ENCODE measurements around the gene TGFBI. TPM values are rescaled to one million over a fixed set of nuclear protein-coding genes. Genes with fewer than 3 reads are reported as not detected.
"Not testable (repeated sequence)": the region's sequence is repeated elsewhere in the genome, so short reads cannot be mapped to it uniquely, and the experiment has no call there.

The TGFBI gene
- total and polyA plus RNA-seq, 12 donors, result 29.6 to 137 (median 50.4) TPM

GRCh38 chr5:136043551-136043950 lies 14.8 kb downstream of the TGFBI start:
- Histone ChIP-seq H3K27me3 (no peaks in the 10 kb centered on the region), H3K36me3 (peaks cover 0 to 85% (median 0%) of the 10 kb centered on the region in 9 donors), H3K4me3 (no peak overlapping the region), H3K4me1 (peaks cover 8 to 88% (median 41%) of the 10 kb centered on the region in 9 donors), H3K9me3 (peaks cover 0 to 5% (median 0%) of the 10 kb centered on the region in 11 donors), H3K27ac (peak overlapping the region in 5 of 10 donors; percentile 4 to 68 (median 46))
- DNase-seq, result no peak
- TF ChIP-seq CTCF (IDR thresholded peaks at IDR 0.05), result no peak
- WGBS, 2 donors, result 39 to 49% methylated on average over 2 of the region's 2 CpGs
- ATAC-seq, result peak; percentile 19 to 88 (median 50)
- intact Hi-C loops (cut with DNase I), result no loop called here

DNA sequence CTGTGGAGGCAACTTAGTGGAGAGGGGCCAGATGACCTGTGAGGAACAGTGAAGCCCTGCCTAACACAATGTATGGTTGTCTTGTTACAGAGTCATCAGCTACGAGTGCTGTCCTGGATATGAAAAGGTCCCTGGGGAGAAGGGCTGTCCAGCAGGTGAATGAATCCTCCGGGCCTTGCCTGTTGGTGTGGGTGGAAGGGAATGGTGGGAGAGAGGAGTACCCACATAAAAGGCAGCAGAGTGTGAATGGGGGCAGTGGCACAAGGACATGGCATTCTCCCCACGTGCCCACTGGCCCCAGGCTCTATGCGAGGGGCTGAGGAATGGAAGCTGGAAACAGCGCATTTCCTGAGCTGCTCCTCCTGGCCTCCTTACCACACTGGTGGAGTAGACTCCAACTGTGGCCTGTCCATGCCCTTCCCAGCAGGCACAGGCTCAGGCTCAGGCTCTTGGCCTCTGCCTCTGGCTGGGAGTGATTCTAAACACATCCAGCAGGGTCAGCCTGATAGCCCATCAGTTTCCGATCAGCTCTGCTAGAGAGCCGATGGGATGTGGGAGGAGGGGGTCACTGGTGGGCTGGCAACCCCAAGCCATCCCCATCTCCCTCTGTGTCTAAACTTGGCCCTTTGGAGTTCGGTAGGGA lies 15.3 kb downstream of the TGFBI start:
- no peak for DNase-seq
- no peak for TF ChIP-seq CTCF (IDR thresholded peaks at IDR 0.05)
- H3K4me3 ChIP-seq, result no peak overlapping the region
- intact Hi-C loops (cut with DNase I), result no loop called here
- H3K9me3 ChIP-seq, result no peaks in the 10 kb centered on the region
- peaks cover 8 to 82% (median 41%) of the 10 kb centered on the region in 9 donors for H3K4me1 ChIP-seq
- H3K27ac ChIP-seq, result peak overlapping the region in 5 of 10 donors; percentile 4 to 68 (median 46)
- 91 to 92% methylated on average over 8 of the region's 8 CpGs for WGBS, 2 donors
- peak in 1 of 8 donors; percentile 44 for ATAC-seq
- H3K27me3 ChIP-seq, result no peaks in the 10 kb centered on the region
- H3K36me3 ChIP-seq, result peaks cover 0 to 85% (median 0%) of the 10 kb centered on the region in 9 donors

- H3K4me3 ChIP-seq; H3K27me3 ChIP-seq; H3K9me3 ChIP-seq; H3K27ac ChIP-seq; DNase-seq; intact Hi-C loops (cut with DNase I); ATAC-seq: not testable (repeated sequence)
- peaks cover 0 to 85% (median 0%) of the 10 kb centered on the region in 9 donors for H3K36me3 ChIP-seq
- WGBS, 2 donors, result 86 to 90% methylated on average over 8 of the region's 8 CpGs
- peaks cover 8 to 80% (median 39%) of the 10 kb centered on the region in 9 donors for H3K4me1 ChIP-seq
These were observed 16.2 kb downstream of the TGFBI start for GRCh38 chr5:136045026-136045425.

GRCh38 chr5:136046246-136046645 lies 17.5 kb downstream of the TGFBI start:
- TF ChIP-seq CTCF (IDR thresholded peaks at IDR 0.05), result no peak
- intact Hi-C loops (cut with DNase I), result no loop called here
- Histone ChIP-seq H3K9me3 (no peaks in the 10 kb centered on the region), H3K4me3 (no peak overlapping the region), H3K27ac (peak overlapping the region in 1 of 10 donors; percentile 66), H3K4me1 (peaks cover 6 to 68% (median 27%) of the 10 kb centered on the region in 9 donors), H3K36me3 (peaks cover 0 to 87% (median 6%) of the 10 kb centered on the region in 9 donors), H3K27me3 (no peaks in the 10 kb centered on the region)
- no peak for DNase-seq
- 87% methylated on average over 12 of the region's 12 CpGs for WGBS, 2 donors
- ATAC-seq, result no peak

DNA sequence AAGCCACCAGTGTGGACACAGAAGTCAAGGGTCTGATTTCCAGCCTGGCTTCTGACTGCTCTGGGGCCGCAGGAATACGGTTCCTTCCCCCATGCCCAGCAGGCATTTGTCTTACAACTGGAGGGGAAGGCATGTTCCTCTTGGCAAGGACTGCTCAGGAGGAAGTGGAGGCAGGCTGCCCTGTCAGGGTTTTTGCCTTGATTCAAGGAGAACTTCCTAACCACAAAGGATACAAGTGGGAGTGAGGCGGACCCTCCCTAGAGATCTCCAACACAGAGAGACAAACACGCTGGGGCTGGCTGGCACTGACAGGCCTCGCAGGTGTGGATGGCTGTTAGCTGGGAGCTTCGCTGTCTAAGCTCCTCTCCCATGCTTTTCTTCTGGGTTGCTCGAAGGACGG lies 19.1 kb downstream of the TGFBI start:
- DNase-seq, result no peak
- Histone ChIP-seq H3K9me3 (no peaks in the 10 kb centered on the region), H3K27ac (peak overlapping the region in 3 of 10 donors; percentile 25 to 66 (median 28)), H3K4me3 (no peak overlapping the region), H3K4me1 (peaks cover 6 to 57% (median 17%) of the 10 kb centered on the region in 9 donors), H3K27me3 (no peaks in the 10 kb centered on the region), H3K36me3 (peaks cover 0 to 96% (median 6%) of the 10 kb centered on the region in 9 donors)
- peak in 7 of 8 donors; percentile 38 to 76 (median 63) for ATAC-seq
- intact Hi-C loops (cut with DNase I), result no loop called here
- WGBS, 2 donors, result 72 to 79% methylated on average over 8 of the region's 8 CpGs
- TF ChIP-seq CTCF (IDR thresholded peaks at IDR 0.05), result no peak
